Inferior parietal cortex (tissue), 1 donor: ENCODE data around the gene KDF1.

Experiments
- DNase-seq: peaks from one replicate; pipeline ENCODE4 v3.0.0-alpha.2; 2016; ENCODE audit errors: extremely low spot score

KDF1 gene

GRCh38 chr1:26959722-26960624, at the start of gene KDF1:
Gene KDF1 (minus strand): TSS chr1:26960468. CDS start chr1:26952380, 8,088 bp downstream.
- DNase-seq, result no peak

GRCh38 chr1:27009601-27010197, 49.4 kb upstream of the KDF1 start:
- DNase-seq, result no peak

- no peak for DNase-seq
These were observed 47.8 kb upstream of the KDF1 start for GRCh38 chr1:27007909-27008582.

- DNase-seq, result no peak
These were observed 46.4 kb upstream of the KDF1 start for GRCh38 chr1:27006683-27007082.

- DNase-seq, result no peak
These were observed 45.6 kb upstream of the KDF1 start for GRCh38 chr1:27005648-27006496.

GRCh38 chr1:27005166-27005530, 44.9 kb upstream of the KDF1 start:
- DNase-seq, result no peak

- no peak for DNase-seq
These were observed 44.4 kb upstream of the KDF1 start for GRCh38 chr1:27004471-27005165.

GRCh38 chr1:27003745-27004470, 43.6 kb upstream of the KDF1 start:
- DNase-seq, result no peak

GRCh38 chr1:27001570-27002360, 41.5 kb upstream of the KDF1 start:
- DNase-seq, result no peak

GRCh38 chr1:27000817-27001460, 40.7 kb upstream of the KDF1 start:
- DNase-seq, result no peak

GRCh38 chr1:27000090-27000816, 40.0 kb upstream of the KDF1 start:
- no peak for DNase-seq

GRCh38 chr1:26999440-26999987, 39.2 kb upstream of the KDF1 start:
- DNase-seq, result no peak

GRCh38 chr1:26998429-26999300, 38.4 kb upstream of the KDF1 start:
- DNase-seq, result no peak

GRCh38 chr1:26996665-26997064, 36.4 kb upstream of the KDF1 start:
- no peak for DNase-seq

- DNase-seq, result no peak
These were observed 35.8 kb upstream of the KDF1 start for GRCh38 chr1:26996024-26996423.

GRCh38 chr1:26994787-26995517, 34.7 kb upstream of the KDF1 start:
- DNase-seq, result no peak
